A549 treated with Mapracorat at 1 μM for 4 hours (cell line): ENCODE results near the gene IL12A. TPM values are rescaled to one million over a fixed set of nuclear protein-coding genes. Genes with fewer than 3 reads are reported as not detected.

ENCODE experiments used
- total RNA-seq: library from RNA; stranded (reverse); fragments of 200-300 nt; extraction: Qiagen RNA extraction; gene quantifications from 5 replicates; pipeline ENCODE4 v1.2.3, GENCODE V29; 2022

Gene IL12A
- total RNA-seq, result 0.98 to 1.9 TPM (median 1.3 TPM) in 5 replicates

DNA sequence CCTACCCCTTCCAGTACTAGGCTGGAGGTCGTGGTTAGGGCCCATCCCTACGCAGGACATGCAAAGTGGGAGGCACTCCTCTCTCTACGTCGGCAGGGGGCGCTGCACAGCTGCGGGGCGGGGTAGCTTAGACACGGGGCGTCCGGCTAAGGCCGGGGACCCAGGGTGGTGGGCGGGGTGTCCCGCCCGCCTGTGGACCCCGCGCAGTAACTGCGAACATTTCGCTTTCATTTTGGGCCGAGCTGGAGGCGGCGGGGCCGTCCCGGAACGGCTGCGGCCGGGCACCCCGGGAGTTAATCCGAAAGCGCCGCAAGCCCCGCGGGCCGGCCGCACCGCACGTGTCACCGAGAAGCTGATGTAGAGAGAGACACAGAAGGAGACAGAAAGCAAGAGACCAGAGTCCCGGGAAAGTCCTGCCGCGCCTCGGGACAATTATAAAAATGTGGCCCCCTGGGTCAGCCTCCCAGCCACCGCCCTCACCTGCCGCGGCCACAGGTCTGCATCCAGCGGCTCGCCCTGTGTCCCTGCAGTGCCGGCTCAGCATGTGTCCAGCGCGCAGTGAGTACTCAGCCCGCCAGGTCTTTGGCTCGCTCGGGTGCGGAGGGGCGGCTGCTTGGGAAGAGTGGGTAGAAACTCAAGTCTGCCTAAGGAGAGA is at the start of gene IL12A:
IL12A (plus strand) TSS at position 219 of the 655 bp plus-strand sequence.

Other genes with a start within 250 kb of the IL12A start
- 1.6 to 3.4 TPM (median 2.4 TPM) in 5 replicates for gene SCHIP1, start 149.0 kb upstream of the IL12A start, total RNA-seq
- 1.4 to 1.6 TPM (median 1.5 TPM) in 5 replicates for gene C3orf80, start 236.6 kb downstream of the IL12A start, total RNA-seq